Measurements from ENCODE around the gene IPO5.

DNA sequence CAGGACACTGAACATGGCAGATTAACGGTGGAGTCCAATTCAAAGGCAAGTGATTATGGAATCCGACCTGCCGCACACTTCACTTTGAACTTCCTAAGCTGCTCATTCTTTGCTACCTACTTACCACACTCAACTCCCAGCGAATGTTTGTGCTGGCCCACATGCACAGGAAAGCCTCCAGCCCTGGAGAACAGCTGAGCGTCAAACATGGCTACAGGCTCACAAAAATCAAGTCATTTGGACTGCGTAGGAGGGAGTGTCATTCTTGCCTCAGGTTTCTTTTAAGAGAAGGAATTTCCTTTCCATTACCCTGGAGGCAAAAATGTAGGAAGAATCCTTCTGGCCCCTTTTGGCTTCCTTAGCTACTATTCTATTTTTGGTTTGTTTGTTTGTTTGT, 41.3 kb upstream of the IPO5 start:
- TF ChIP-seq, protein P1, sequence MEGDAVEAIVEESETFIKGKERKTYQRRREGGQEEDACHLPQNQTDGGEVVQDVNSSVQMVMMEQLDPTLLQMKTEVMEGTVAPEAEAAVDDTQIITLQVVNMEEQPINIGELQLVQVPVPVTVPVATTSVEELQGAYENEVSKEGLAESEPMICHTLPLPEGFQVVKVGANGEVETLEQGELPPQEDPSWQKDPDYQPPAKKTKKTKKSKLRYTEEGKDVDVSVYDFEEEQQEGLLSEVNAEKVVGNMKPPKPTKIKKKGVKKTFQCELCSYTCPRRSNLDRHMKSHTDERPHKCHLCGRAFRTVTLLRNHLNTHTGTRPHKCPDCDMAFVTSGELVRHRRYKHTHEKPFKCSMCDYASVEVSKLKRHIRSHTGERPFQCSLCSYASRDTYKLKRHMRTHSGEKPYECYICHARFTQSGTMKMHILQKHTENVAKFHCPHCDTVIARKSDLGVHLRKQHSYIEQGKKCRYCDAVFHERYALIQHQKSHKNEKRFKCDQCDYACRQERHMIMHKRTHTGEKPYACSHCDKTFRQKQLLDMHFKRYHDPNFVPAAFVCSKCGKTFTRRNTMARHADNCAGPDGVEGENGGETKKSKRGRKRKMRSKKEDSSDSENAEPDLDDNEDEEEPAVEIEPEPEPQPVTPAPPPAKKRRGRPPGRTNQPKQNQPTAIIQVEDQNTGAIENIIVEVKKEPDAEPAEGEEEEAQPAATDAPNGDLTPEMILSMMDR (IDR thresholded peaks at IDR 0.05 in 8 of 11, conservative IDR thresholded peaks at IDR 0.05 in 3 of 11), result no peak
- TF ChIP-seq POLR2A (IDR thresholded peaks at IDR 0.05) (no peak), POLR2AphosphoS5 (IDR thresholded peaks at IDR 0.05) (no peak)
